Stimulated activated CD8-positive, alpha-beta memory T cell treated with anti-CD3 and anti-CD28 coated beads, Interleukin-15, amount 100 ng/mL, for 1 hour (primary cell): ENCODE data around the gene CDC45.

Source experiments
- DNase-seq: peaks from one replicate; pipeline ENCODE4 v3.0.0-alpha.2; 2020; ENCODE audit warnings: low read depth

CDC45 gene

GRCh38 chr22:19516378-19517170 lies 36.9 kb downstream of the CDC45 start:
- DNase-seq: no peak

DNA sequence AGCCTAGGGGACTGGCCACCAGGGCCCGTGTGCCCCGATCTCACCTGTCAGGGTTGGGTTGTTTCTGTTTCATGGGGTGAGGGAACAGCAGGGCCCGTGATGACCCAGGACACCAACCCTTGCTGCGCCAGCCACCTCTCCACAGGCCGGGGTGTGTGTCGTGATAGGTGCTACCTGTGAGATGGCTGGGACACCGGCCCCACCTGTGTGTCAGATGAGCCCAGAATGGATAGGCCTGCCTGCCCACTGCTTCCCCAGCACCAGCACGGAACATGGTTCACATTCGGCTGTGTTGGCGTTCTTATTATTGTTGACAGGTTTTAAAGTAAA lies 37.4 kb downstream of the CDC45 start:
- DNase-seq: no peak

DNA sequence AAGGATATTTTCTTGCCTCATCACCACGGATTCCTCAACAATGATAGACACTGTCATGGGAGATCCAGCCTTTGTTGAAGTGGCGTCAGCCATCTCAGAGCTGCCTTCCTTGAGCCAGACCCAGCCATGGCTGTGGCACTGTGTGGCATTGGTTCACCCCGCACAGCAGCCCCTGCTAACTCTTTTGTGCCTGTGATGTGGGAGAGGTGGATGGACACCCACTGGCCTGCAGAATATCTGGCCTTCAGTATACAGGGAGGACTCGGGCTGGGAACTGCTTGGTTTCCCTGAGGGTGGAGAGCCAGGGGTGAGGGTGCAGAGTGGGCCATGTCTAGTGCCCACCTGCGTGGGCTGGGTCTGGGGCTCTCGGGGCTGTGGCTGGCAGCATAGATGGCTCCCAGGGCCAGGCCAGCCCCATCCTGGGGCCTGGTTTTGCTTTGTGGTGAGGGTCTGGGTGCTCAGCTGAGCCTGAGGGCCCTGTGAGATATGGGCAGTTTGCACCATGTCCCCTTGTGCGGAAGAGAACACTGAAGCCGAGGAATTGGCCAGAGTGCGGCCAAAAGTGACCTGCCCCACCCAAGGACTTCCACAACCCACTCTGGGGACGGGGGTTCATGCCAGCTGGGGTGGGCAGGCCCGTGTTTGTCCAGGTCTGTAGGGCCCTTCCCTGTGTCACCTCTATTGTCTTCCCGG lies 38.3 kb downstream of the CDC45 start:
- no peak for DNase-seq

GRCh38 chr22:19518635-19519034 lies 38.9 kb downstream of the CDC45 start:
- no peak for DNase-seq

- no peak for DNase-seq
These were observed 39.6 kb downstream of the CDC45 start for GRCh38 chr22:19519041-19519926.

GRCh38 chr22:19520007-19520406 lies 40.3 kb downstream of the CDC45 start:
- no peak for DNase-seq

DNA sequence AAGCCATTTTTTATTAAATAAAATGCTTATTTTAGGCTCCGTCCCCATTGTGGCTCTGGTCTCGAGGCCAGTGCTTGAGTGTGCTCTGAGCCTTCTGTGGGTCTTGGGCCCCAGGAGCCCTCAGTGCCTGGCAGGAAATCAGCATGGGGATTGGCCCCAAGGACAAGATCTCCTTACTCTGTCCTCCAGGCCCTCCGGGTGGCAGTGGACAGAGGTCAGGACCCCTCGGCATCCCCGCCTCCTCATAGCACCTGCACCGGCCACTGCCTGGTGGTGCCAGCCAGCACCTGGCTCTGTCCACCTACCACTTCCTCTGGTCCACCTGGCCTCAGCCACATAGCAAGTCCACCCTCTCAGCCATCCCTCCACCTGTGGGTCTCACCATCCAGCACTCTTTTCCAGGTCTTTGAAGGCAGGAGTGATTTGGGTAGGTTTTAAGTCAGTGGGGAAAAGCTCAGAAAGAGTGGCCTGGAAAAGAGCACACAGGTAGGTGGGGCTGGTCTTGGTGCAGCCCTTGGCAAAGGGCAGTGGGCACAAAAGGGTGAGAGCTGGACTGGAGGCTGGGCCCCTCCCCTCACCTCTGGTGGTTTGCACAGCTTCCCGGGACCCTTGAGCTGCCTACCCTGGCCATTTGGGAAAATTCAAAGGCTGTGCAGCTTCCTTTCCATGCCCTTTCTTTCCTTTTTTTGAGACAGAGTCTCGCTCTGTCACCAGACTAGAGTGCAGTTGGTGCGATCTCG lies 41.0 kb downstream of the CDC45 start:
- no peak for DNase-seq

DNA sequence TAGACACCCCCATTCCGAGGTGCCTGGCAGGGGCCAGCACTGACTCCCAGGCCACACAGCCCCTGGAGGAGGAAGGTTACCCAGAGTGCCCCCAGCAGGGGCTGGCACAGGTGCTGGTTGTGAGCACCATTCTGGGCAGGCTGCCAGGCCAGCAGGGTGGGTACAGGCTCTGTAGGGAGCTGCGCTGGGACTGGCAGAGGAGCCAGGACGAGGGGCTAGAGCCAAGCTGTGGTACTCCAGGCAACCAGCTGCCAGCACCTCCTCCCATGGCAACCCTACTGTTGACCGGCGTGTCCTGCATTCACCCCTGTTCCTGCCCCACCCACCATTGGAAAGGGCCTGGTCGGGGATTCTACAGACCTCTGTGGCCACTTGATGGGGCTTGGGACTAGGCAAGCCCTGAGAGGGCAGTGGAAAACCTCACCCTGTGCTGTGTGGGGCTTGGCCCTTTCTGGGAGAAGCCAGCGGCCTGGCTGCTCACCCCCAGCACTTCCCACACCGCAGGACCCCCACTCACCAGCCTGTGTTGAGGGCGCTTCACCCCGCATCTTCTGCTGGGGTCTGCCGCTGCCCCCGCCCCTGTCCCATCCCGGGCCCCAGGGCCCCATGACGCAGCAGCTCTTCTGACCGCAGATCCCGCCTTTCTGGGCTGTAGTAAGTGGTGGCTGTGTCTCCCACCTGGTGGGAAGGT lies 42.6 kb downstream of the CDC45 start:
- DNase-seq: no peak

- no peak for DNase-seq
These were observed 43.1 kb downstream of the CDC45 start for GRCh38 chr22:19522881-19523239.

DNA sequence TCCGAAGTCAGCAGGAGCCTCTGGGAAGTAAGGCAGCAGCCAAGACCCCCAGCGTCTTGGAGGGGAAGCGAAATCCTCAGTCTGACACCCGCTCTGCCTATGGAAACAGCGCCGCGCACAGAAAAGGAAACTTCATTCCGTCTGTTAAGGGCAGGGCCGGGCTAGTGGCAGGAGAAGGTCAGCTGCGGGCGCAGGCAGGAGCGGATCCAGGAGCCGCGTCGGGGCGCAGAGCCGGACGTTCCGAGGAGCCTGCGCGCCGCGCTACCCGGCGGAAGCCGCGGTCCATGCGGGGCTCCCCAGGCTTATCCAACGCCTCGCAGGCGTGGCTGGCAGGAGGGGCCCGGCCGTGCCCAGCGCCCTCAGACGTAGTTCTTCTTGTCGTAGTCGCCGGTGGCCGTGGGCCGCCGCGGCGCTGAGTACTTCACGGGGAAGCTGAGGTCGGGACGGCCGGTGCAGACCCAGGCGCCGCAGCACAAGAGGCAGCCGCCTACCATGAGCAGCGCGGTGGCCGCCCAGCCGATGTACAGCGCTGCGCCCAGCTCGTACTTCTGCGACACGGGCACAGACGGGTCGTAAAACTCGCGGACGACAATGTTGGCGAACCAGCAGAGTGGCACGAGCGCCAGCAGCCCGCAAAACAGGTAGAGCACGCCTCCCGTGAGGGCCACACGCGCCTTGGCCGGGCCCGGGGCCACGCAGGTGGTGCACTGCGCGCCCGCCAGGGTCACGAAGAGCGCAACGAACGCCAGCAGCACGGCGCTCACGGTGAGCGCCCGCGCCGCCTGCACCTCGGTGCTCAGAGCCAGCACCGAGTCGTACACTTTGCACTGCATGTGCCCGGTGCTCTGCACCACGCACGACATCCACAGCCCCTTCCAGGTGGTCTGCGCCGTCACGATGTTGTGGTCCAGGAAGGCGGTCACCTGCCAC lies 43.8 kb downstream of the CDC45 start:
- DNase-seq: no peak

- no peak for DNase-seq
These were observed 44.7 kb downstream of the CDC45 start, which contains the start of gene CLDN5 for GRCh38 chr22:19524170-19525115. Gene CLDN5 (minus strand): TSS chr22:19524410. CDS start chr22:19524255, 155 bp downstream.

DNA sequence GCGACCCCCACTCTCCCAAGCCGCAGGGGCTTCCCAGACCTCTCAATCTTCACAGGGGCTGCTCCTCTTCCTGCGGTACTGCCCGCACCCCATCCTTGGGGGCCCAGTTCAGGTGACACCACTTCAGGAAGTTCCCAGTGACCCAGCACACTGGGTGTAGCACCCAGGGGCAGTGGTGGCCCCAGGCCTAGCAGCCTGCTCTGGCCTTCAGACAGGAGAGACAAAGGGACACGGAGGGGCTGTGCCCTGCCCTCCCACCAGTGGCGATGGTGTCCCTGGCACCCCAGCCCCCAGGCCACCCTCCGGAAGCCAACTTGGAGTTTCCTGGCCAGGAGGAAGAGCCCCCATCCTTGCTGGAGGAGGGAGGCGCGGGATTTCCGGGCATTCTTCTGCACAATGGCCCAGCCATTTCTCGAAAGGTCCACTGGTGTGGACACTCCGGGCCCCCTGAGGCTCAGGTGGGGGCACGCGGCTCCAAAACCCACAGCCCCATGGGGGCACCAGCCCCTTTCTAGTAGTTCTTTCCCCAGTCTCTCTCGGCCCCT lies 45.5 kb downstream of the CDC45 start:
- no peak for DNase-seq

DNA sequence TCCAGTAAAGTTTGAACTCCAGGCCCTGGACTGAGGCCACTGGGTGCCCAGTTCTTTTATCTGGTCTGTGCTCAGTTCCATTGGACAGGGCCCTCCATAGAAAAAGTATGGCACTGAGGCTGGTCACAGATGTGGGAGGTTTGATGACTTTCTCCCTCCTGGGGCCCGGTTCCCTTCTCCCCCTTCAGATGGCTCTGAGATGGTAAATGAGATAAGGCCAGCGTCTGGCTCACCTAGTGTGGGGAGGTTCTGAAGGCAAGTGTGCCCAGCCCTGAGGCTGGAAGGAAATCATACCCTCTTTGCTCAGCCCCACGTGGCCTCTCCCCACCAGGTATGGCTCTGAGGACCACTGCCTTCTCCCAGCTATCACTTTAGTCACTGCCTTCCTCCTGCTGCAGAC lies 45.9 kb downstream of the CDC45 start:
- no peak for DNase-seq

DNA sequence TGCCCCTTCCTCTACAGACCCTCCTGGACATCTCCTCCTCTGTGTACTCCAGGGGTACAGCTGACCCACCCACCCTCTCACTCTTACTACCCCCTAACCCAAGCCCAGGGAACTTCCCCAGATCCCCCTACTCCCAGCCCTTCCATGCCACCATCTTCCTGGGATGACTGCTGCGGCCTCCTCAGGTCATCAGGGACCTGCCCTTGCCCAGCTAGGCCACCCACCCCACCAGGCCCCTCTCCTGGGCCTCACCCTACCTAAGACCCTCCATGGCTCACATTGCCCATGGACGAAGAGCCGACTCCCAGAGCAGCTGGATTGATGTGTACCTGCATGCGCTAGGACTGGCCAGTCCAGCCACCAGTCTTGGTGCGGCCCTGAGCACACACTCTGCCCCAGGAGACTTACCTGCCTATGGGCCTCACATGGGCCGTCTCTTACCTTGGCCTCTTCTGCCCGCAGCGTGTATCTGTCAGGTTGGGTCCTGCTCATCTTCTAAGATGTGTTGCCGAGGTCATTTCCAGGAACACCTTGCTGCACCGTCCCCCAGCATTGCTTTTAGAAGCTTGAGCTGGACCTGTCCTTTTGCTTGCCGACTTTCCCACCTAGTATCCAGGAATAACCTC lies 46.5 kb downstream of the CDC45 start:
- DNase-seq: no peak

DNA sequence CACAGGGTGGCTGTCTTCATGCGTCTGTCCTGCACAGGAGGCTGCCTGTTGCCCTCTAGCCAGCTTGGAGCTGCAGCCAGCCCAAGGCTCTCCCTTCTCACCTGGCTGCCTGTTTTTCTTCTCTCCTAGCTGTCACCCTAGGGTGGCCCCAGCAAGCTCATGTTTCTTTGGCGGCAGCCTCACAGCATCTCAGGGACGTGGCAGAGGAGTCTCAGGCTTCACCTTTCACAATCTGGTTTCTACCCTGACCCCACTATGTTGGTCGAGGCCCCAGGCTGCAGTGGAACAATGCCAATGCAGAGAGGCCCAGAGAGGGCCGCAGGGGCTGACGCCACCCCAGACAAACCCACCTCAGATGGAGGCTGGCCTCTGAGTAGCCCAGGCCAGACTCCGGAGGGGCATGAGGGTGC lies 47.0 kb downstream of the CDC45 start:
- DNase-seq: no peak

DNA sequence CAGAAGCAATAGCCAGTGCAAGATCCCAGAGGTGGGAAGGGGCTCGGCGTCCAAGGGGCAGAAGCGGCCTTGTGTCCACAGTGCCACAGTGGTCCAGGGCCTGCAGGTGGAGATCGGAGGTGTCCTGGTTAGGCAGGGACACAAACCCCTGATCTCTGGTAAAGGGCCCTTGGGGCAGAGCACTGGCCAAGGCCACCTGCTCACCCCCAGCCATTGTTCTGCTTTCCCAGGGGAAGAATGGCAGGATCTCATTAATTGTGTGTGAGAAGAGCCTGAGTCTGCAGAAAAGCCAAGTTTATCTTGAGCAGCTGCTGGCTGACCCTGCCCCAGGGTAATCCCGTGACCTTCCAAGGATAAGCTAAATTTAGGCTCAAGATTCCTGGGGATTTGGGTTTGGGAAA lies 47.6 kb downstream of the CDC45 start:
- no peak for DNase-seq

DNA sequence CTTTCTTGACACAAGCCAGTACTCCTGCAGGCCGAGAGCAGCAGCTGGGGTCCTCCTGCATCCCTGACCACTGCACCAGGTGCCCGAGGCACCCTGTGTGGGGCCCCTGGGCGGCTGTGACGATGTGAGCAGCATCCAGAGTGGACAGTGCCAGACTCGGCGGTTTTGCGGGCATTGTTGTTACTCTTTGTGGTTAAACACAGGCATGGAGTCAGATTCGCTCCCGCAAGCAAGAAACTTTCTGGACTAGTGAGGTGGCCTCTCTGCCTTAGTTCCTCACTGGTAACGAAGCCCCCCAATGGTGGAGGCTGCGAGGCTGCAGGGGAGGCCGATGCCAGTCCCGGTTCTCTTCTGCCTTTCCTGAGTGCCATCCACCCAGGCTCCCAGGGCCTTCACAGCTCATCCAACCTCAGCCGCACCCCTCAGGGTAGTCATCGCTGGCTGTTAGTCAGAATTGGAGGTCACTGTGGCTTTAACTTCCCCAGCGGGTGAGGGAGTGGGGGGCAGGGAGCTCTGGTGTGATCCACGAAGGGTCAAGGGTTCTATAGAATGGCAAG lies 48.2 kb downstream of the CDC45 start:
- DNase-seq: no peak

DNA sequence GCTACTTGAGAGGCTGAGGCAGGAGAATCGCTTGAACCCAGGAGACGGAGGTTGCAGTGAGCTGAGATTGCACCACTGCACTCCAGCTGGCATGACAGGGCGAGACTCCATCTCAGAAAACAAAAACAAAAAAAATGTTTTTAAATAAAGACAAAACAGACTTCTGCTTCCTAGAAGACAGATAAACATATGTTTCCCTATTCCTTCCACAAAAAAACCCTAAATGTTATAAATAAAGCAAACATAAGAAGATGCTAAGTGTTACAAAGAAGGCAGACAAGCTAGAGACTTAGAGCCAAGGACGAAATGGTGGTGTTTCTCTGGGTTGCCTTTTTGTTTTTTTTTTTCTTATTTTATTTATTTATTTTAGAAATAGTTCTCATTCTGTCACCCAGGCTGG lies 50.1 kb downstream of the CDC45 start:
- DNase-seq: no peak
